BLaER1 (cell line): ENCODE data around the gene SAMD4B.

Source experiments
- H3K27ac ChIP-seq: shearing (Covaris generic); formaldehyde crosslinking; 2 replicates; pipeline ENCODE4 v1.8.1; 2022
- H3K27me3 ChIP-seq: shearing (Covaris generic); formaldehyde crosslinking; 2 replicates; pipeline ENCODE4 v1.8.1; 2022
- H3K36me3 ChIP-seq: shearing (Covaris generic); formaldehyde crosslinking; 2 replicates; pipeline ENCODE4 v1.8.1; 2022
- H3K4me1 ChIP-seq: shearing (Covaris generic); formaldehyde crosslinking; 2 replicates; pipeline ENCODE4 v1.8.1; 2022
- H3K4me2 ChIP-seq: shearing (Covaris generic); formaldehyde crosslinking; 2 replicates; pipeline ENCODE4 v1.8.1; 2022
- H3K4me3 ChIP-seq: shearing (Covaris generic); formaldehyde crosslinking; 2 replicates; pipeline ENCODE4 v1.8.1; 2022
- H3K9ac ChIP-seq: shearing (Covaris generic); formaldehyde crosslinking; 2 replicates; pipeline ENCODE4 v1.8.1; 2022
- H3K9me3 ChIP-seq: shearing (Covaris generic); formaldehyde crosslinking; 2 replicates; pipeline ENCODE4 v1.8.1; 2022
- H4K20me1 ChIP-seq: shearing (Covaris generic); formaldehyde crosslinking; 2 replicates; pipeline ENCODE4 v1.8.1; 2022
- Cebpa-rat ChIP-seq: shearing (Covaris generic); IDR thresholded peaks from 2 replicates; pipeline ENCODE4 v1.8.1; 2022

Gene SAMD4B

DNA sequence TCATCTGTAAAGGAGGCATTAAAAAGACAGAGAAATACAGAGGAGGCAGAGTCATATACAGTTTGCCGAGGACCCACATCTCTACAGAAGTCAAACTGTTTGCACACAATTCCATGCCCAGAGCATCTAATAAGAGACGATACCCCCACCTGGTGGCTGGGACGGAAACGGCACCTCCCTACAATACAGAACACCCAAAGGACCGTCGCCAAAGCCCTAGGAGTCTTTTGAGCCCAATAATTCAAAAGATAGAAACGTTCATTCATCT is 69.5 kb downstream of the SAMD4B start:
- peak overlapping the region; percentile 100 for H3K4me2 ChIP-seq
- H3K27me3 ChIP-seq: no peaks in the 10 kb centered on the region
- H4K20me1 ChIP-seq: peaks cover 54% of the 10 kb centered on the region
- H3K4me3 ChIP-seq: peak overlapping the region; percentile 96
- H3K9ac ChIP-seq: peak overlapping the region; percentile 93
- H3K9me3 ChIP-seq: no peaks in the 10 kb centered on the region
- peaks cover 35% of the 10 kb centered on the region for H3K36me3 ChIP-seq
- peaks cover 60% of the 10 kb centered on the region for H3K4me1 ChIP-seq
- H3K27ac ChIP-seq: peak overlapping the region; percentile 94
- no peak for TF ChIP-seq Cebpa-rat

DNA sequence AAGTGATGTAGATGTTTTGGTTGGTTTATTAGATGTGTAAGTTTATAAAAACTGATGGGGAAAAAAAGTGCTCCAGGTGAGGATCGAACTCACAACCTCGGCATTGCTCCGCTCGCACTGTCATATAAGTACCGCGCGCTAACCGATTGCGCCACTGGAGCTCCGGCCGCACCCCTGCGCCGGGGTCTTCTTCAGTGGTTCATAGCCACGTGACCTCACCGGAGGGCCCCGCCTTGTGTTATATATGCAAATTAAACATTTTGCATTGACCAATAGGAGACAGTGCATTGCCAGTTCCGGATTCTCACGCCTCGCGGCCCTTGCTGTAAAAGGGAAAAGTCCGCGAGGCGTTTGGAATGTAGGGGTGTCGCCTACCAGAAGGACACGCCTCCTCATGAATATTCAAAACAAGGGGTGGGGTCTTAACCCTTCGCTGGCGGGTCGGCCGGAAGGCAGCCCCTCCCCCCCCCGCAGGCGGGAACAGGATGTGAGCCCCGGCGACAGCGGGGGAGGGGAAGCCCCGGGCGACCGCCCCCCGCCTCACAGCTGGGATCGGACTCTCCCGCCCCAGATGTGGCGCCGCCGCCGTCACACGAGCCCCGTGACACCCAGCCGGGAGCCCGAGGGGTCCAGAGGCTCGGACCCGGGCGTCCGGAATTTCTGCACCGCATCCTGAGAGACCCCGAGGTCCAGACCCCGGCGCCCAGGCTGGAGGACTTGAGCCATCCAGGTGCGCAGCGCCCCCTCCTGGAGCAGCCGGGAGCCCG is 70.1 kb downstream of the SAMD4B start, which contains the start of gene PLEKHG2:
TSS of gene PLEKHG2 (plus strand) at position 570 of the 767 bp plus-strand sequence. CDS start 1,418 bp downstream, outside the sequence.
- peaks cover 54% of the 10 kb centered on the region for H4K20me1 ChIP-seq
- peak within 1 kb of the TSS; percentile 99 for H3K27ac ChIP-seq

DNA sequence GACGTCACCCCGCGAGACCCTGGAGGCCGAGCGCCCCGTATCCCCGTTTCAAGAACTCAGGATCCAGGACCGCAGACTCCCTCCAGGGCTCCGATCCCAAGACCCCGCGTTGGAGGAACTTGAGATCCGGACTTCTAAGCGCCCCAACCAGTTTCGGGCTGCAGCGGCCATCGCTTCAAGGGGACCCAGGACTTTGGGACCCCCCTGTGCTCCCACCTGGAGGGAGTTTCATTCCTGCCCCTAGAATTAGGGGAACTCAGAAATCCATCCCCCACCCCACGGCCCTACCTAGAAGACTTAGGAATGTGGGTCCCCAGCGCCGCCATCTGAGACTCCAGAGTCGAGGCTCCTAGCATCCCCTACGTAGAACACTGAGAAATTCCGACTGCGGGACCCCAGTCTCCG is 70.6 kb downstream of the SAMD4B start:
- Histone ChIP-seq H3K9ac (peak overlapping the region; percentile 98), H3K9me3 (no peaks in the 10 kb centered on the region), H3K4me1 (peaks cover 60% of the 10 kb centered on the region), H3K4me2 (peak overlapping the region; percentile 94), H3K36me3 (peaks cover 44% of the 10 kb centered on the region), H3K27me3 (no peaks in the 10 kb centered on the region), H3K4me3 (peak overlapping the region; percentile 96), H4K20me1 (peaks cover 50% of the 10 kb centered on the region), H3K27ac (peak overlapping the region; percentile 99)
- no peak for TF ChIP-seq Cebpa-rat

More for the DNA sequence above, 70.1 kb downstream of the SAMD4B start, which contains the start of gene PLEKHG2:
- Histone ChIP-seq H3K4me3 (peak within 1 kb of the TSS; percentile 96), H3K4me2 (peak within 1 kb of the TSS; percentile 100), H3K36me3 (peaks cover 40% of the 10 kb centered on the region), H3K4me1 (peaks cover 60% of the 10 kb centered on the region), H3K9me3 (no peaks in the 10 kb centered on the region), H3K9ac (peak within 1 kb of the TSS; percentile 98), H3K27me3 (no peaks in the 10 kb centered on the region)
- peak; percentile 94 for TF ChIP-seq Cebpa-rat

DNA sequence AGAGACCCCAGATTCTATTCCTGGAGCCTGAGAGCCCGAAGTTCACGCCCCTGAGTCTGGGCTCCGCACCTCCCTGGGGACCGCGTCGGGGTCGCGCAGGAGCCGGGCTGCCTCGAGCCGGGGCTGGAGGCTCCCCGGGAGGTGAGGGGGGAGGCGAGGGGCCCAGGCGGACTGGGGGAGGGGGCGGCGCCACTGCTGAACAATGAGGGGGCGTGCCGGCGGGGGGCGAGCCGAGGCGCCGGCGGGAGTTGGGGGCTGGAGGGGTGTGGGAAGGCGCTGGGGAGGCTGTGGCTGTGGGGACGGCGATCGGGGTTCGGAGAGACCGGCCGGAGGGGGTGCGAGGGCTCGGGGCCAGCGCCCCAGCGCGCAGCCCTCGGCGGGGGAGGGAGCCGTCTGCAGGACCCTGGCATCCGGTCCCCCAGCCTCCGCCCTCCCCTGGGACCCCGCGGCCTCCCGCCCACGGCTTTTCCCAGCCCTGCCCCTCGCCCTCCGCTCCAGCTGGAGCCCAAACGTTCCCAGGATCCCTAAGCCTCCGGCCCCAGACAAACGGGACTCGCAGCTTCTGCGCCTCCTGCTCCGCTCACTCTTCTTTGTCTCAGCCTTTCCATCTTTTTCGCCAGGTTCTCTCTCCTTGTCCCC is 71.2 kb downstream of the SAMD4B start:
- Histone ChIP-seq H3K27ac (peak overlapping the region; percentile 99), H4K20me1 (peaks cover 44% of the 10 kb centered on the region), H3K4me3 (peak overlapping the region; percentile 96), H3K9ac (peak overlapping the region; percentile 98), H3K27me3 (no peaks in the 10 kb centered on the region), H3K9me3 (no peaks in the 10 kb centered on the region), H3K4me1 (peaks cover 57% of the 10 kb centered on the region), H3K4me2 (peak overlapping the region; percentile 94), H3K36me3 (peaks cover 44% of the 10 kb centered on the region)
- no peak for TF ChIP-seq Cebpa-rat

GRCh38 chr19:39413911-39414608 is 71.8 kb downstream of the SAMD4B start:
- Histone ChIP-seq H3K27ac (peak overlapping the region; percentile 99), H3K4me1 (peaks cover 50% of the 10 kb centered on the region), H3K4me3 (peak overlapping the region; percentile 96), H3K36me3 (peaks cover 46% of the 10 kb centered on the region), H3K27me3 (no peaks in the 10 kb centered on the region), H3K9ac (peak overlapping the region; percentile 98), H4K20me1 (peaks cover 38% of the 10 kb centered on the region), H3K9me3 (no peaks in the 10 kb centered on the region), H3K4me2 (peak overlapping the region; percentile 94)
- TF ChIP-seq Cebpa-rat: no peak

- no peak for TF ChIP-seq Cebpa-rat
- Histone ChIP-seq H4K20me1 (peaks cover 34% of the 10 kb centered on the region), H3K27ac (peak overlapping the region; percentile 99), H3K9ac (peak overlapping the region; percentile 98), H3K4me2 (peak overlapping the region; percentile 94), H3K4me1 (peaks cover 40% of the 10 kb centered on the region), H3K9me3 (no peaks in the 10 kb centered on the region), H3K4me3 (peak overlapping the region; percentile 96), H3K27me3 (no peaks in the 10 kb centered on the region), H3K36me3 (peaks cover 59% of the 10 kb centered on the region)
Measured at GRCh38 chr19:39415111-39416046, 73.2 kb downstream of the SAMD4B start.

- Histone ChIP-seq H3K4me3 (no peak overlapping the region), H3K4me1 (peaks cover 29% of the 10 kb centered on the region), H3K27ac (no peak overlapping the region), H3K27me3 (no peaks in the 10 kb centered on the region), H4K20me1 (peaks cover 34% of the 10 kb centered on the region), H3K9ac (peak overlapping the region; percentile 34; the same call in 1 of the 2 replicates), H3K9me3 (no peaks in the 10 kb centered on the region), H3K4me2 (no peak overlapping the region), H3K36me3 (peaks cover 70% of the 10 kb centered on the region)
- TF ChIP-seq Cebpa-rat: no peak
Measured at GRCh38 chr19:39416152-39417120, 74.2 kb downstream of the SAMD4B start.

DNA sequence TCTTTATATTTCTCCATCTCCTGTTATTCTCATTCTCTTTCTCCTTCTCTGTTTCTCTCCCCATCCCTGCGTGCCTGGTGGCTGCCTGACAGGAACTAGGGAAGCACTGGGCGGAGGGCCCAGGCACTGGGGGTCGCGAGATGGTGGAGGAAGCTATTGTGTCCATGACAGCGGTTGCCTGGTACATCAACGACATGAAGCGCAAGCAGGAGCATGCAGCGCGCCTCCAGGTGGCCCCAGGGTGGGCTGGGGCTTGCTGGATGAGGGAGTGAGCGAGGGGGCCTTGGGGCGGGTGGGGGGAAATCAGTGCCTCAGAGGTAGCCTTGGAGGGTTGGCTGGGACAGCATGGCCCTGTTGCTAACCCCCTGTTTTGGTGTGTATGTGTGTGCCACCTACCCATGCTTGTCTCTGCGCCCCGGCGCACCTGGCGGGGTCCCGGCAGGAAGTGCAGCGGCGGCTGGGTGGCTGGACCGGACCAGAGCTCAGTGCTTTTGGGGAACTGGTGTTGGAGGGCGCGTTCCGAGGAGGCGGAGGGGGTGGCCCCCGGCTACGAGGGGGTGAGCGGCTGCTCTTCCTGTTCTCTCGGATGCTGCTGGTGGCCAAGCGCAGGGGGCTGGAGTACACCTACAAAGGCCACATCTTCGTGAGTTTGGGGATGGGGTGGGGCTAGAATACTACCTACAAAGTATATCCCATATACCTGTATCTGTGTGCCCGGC is 75.4 kb downstream of the SAMD4B start:
- Histone ChIP-seq H3K27ac (no peak overlapping the region), H3K4me1 (peaks cover 27% of the 10 kb centered on the region), H3K4me2 (no peak overlapping the region), H3K9me3 (no peaks in the 10 kb centered on the region), H3K36me3 (peaks cover 81% of the 10 kb centered on the region), H4K20me1 (peaks cover 35% of the 10 kb centered on the region), H3K9ac (no peak overlapping the region), H3K27me3 (no peaks in the 10 kb centered on the region), H3K4me3 (no peak overlapping the region)
- no peak for TF ChIP-seq Cebpa-rat
